GM18870 (cell line): ENCODE measurements around the gene SULT2B1.
A peak's percentile ranks its signal among the peaks of the same experiment; 100 is the strongest.
"Not testable (repeated sequence)": the region's sequence is repeated elsewhere in the genome, so short reads cannot be mapped to it uniquely, and the experiment has no call there.

ENCODE experiments used
- ATAC-seq: cut with Tn5 transposase; IDR thresholded peaks from one replicate; pipeline ENCODE4 v1.9.1; 2021; ENCODE audit warnings: moderate library complexity; ENCODE audit not compliant: unreplicated experiment

Gene SULT2B1

DNA sequence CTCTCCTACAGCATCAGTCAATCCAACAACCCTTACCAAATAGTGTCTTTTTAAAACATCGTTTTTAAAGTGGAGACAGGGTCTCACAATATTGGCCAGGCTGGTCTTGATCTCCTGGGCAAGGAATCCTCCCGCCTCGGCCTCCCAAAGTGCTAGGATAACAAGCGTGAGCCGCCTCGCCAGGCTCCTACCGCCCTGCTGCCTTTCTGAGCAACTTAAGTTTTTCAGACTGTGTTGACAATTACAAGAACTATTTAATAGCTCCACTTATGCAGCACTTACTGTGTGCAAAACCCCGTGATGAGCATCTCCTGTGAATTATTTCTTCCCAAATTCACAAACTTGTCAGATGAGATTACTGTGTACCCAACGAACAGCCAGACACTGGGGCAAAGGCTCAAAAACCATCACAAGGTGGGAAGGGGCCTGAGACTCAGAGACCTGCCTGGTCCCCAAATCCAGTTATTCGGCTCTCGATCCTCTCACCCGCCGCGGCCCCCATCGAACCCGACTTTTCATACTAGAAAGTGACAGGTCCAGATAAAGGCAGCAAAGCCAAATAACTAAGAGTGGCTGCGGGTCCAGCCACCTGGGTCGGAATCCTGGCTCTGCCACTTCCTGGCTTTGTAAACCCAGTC lies 66.4 kb downstream of the SULT2B1 start:
- no peak for ATAC-seq

DNA sequence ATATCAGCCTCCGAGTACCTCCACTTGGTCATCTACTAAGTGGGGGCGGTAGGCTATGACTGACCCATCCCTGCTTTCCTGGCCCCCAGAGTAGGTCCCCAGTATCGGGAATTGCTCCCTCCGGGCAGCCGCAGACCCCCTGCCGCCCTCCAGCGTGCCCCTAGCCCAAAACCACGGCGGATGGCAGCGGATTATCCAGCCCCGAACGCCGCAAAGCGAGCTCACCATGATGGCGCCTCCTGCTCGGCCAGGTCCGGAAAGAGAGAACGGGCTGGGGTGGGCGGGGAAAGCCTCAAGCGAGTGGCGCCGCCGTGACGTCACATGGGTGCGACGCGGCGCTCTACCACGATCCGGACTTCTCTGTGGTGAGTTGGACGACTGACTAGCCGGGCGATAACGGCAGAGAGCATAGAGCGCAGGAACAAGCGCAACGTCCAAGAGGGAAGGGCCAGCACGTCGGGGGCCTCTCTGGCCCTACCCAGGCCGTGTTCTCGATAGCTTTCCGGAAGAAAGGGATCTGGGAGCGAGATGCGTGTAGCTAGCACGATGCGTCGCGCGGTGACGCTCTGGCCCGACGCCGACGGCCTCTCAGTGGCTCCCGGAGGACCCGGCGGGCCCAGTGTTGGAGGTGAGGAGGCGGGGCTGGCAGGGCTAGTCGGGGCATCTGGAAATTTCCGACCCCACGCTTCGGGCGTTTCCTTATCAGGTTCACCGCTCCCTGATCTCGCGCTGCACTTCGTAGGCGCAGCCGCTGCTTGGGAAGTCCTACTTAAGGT lies 67.1 kb downstream of the SULT2B1 start, which contains the start of the genes RPL18 and SPHK2:
TSS of gene RPL18 (minus strand) at position 263 of the 776 bp plus-strand sequence. CDS start at position 228, 35 bp downstream.
TSS of gene SPHK2 (plus strand) at position 591 of the 776 bp plus-strand sequence. CDS start 1,009 bp downstream, outside the sequence.
- ATAC-seq: peak; percentile 87

DNA sequence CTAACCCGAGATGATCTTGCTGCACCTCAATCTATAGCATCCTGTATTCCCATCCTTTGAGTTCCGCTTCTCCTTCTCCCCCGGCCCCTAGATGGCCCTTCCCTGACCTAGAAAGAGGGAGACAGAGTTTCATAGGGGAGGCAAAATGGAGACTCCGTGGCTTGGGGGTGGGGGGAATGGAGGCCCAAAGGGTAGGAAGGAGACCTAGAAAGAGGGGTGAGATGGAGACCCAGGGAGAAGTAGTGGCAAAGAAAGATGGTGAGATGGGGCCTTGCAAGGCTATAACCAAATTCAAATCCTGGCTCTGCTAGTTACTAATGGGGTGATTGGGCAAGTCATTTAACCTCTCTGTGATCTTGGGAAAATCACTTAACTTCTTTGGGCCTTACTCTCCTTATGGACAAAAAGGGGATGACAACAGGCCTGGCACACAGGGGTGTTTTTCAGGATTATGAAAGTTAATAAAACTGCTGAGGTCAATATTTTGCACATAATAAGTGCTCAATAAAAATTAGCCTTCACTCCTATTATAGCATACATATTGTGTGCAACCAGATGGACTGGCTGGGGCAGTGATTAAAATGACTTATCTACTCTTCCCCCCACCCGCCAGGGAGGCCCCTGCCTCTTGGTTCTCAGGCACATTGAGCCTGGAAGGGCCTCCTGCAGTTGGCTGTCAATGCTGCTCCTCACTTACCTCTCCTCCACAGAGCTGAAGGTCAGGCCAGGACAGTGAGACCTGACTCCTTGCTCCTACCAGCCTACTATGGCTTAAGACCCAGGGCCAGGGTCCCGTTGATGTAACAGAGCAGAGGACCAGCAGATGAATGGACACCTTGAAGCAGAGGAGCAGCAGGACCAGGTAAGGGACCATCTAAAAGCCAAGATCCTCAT lies 68.0 kb downstream of the SULT2B1 start:
- ATAC-seq: no peak

DNA sequence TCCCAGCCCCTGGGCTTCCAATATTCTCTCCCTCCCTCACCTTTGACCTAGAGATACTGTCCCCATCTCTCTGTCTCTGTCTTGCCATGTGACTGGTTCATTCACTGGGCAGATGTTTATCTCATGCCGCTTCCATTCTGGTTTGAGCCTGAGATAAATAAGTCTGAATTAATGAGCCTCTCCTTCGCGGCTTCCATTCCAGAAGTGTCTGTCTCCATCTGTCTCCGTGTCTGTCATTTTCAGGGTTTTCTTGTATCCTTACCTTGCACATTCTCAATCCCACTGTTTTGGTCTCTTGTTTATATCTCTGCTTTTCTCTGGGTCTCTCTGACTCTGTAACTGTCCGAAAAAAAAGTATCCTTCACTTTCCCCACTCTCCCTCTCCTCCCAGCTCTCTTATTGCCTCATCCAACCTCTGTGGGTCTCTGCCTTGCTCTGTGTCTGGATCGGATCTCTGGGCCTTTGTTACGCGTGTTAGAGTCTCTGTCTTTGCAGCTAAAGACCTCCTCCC lies 71.6 kb downstream of the SULT2B1 start:
- ATAC-seq: no peak

DNA sequence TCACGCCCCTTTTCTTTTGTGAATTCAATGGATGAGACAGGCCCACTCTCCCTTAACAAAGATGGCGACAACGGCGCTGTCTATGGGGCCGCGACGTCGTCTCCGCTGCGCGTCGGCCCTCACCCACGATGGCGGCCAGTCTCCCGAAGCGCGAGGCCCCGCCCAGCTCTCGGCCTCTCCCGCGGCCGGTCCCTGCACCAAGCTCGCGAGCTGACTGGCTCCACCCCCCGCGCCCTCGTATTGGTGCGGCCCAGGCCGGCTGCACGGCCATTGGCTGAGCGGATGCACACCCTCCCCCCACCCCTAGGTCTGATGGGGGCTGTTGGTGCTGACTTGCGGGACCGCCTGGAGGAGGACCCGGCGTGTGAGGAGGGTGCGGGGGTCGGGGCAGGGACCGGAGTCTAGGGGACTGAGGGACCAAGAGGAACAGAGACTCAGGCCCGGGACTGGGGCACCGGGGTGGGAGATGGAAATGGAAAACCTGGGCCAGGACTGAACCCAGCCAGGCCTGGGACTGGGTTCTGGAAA lies 72.2 kb downstream of the SULT2B1 start:
- ATAC-seq: no peak

DNA sequence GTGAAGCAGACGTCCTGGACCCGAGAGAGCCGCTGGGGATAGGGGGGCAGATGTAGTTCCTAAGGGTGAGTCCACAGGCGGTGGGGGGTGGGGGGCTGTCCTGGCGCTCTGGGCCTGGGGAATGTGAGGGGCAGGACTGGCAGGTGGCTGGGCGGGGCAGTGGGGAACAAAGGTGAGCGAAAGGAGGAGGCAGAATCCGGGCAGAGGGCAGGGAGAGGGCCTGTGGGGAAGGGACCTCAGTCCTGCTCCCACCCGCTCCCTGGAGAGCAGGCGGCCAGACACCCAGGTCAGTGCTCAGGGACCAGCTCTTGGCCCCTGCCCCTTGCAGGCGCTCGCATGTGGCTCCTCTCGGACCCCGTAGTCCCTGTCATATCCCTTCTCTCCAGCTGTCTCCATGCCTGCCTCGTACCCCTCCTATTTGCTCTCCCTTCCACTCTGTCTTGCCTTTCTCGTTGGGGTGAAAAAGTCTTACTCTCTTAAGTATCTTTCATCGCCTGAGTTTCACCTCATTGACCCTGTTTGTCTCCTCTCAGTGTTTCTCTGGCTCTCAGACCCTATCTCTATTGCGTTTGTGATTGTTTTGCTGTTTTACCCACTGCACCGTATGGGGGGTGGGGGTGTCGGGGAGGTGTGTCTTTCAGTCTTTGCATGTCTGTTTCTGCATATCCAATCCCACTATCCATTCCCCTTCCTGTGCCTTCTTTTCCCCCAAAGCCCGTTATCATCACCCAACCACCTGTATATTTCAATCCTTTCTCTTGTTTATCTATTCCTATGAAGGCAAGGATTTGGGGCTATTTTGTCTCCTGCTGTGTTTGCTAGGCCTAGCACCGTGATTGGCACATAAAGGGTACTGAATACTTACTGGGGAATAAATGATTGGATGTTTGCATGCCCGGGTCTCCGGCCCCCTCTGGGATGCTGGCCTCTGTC lies 73.1 kb downstream of the SULT2B1 start:
- no peak for ATAC-seq

DNA sequence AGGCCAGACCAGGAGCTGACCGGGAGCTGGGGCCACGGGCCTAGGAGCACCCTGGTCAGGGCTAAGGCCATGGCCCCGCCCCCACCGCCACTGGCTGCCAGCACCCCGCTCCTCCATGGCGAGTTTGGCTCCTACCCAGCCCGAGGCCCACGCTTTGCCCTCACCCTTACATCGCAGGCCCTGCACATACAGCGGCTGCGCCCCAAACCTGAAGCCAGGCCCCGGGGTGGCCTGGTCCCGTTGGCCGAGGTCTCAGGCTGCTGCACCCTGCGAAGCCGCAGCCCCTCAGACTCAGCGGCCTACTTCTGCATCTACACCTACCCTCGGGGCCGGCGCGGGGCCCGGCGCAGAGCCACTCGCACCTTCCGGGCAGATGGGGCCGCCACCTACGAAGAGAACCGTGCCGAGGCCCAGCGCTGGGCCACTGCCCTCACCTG lies 73.9 kb downstream of the SULT2B1 start:
- no peak for ATAC-seq

DNA sequence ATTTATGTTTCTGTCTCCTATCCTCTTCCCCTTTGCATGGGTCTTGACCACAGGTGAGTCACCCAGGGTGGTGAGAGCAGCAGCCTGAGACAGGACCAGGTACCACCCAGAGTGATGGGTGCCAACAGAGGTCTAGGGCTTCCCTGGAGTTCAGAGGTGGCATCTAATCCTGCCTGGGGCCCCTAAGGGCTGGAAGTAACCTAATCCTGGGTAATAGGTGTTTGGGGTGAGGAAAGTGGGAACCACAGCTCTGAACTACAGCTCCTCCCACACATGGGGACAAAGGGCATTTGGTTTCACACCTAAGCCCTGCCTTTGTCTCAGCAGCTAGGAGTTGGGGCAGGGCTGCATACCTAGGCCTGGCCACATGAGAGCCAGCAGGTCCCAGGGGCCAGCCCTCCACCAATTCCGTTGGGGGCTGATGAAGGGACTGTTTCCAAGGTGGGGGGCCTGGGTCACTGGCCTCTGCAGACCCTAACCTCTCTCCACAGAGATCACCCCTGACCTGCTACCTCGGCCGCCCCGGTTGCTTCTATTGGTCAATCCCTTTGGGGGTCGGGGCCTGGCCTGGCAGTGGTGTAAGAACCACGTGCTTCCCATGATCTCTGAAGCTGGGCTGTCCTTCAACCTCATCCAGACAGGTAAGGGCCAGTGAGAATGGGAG lies 75.4 kb downstream of the SULT2B1 start:
- ATAC-seq: no peak

DNA sequence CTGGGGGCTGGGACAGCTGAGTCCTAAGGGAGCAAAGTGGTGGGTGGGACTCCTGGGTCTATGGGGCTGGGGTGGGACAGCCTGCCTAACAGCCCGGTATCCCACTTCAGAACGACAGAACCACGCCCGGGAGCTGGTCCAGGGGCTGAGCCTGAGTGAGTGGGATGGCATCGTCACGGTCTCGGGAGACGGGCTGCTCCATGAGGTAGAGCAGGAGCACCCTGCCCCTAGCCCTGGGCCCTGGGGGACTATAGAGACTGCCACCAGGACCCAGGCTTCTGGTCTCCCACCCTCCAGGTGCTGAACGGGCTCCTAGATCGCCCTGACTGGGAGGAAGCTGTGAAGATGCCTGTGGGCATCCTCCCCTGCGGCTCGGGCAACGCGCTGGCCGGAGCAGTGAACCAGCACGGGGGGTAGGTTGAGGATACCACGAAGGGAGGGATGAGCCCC lies 75.9 kb downstream of the SULT2B1 start:
- no peak for ATAC-seq

DNA sequence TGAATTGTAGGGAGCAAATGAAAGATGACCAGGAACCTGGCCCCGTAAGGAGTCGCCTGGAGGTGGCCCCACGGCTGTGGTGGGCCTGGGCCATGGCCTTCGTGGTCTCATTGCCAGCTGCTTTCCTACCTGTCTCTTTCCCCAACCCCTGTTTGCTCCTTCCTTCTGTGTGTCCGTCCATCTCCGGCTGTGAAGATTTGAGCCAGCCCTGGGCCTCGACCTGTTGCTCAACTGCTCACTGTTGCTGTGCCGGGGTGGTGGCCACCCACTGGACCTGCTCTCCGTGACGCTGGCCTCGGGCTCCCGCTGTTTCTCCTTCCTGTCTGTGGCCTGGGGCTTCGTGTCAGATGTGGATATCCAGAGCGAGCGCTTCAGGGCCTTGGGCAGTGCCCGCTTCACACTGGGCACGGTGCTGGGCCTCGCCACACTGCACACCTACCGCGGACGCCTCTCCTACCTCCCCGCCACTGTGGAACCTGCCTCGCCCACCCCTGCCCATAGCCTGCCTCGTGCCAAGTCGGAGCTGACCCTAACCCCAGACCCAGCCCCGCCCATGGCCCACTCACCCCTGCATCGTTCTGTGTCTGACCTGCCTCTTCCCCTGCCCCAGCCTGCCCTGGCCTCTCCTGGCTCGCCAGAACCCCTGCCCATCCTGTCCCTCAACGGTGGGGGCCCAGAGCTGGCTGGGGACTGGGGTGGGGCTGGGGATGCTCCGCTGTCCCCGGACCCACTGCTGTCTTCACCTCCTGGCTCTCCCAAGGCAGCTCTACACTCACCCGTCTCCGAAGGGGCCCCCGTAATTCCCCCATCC lies 76.7 kb downstream of the SULT2B1 start:
- ATAC-seq: no peak

DNA sequence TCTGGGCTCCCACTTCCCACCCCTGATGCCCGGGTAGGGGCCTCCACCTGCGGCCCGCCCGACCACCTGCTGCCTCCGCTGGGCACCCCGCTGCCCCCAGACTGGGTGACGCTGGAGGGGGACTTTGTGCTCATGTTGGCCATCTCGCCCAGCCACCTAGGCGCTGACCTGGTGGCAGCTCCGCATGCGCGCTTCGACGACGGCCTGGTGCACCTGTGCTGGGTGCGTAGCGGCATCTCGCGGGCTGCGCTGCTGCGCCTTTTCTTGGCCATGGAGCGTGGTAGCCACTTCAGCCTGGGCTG lies 77.3 kb downstream of the SULT2B1 start:
- ATAC-seq: no peak

DNA sequence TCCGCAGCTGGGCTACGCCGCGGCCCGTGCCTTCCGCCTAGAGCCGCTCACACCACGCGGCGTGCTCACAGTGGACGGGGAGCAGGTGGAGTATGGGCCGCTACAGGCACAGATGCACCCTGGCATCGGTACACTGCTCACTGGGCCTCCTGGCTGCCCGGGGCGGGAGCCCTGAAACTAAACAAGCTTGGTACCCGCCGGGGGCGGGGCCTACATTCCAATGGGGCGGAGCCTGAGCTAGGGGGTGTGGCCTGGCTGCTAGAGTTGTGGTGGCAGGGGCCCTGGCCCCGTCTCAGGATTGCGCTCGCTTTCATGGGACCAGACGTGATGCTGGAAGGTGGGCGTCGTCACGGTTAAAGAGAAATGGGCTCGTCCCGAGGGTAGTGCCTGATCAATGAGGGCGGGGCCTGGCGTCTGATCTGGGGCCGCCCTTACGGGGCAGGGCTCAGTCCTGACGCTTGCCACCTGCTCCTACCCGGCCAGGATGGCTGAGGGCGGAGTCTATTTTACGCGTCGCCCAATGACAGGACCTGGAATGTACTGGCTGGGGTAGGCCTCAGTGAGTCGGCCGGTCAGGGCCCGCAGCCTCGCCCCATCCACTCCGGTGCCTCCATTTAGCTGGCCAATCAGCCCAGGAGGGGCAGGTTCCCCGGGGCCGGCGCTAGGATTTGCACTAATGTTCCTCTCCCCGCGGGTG lies 77.8 kb downstream of the SULT2B1 start:
- no peak for ATAC-seq

DNA sequence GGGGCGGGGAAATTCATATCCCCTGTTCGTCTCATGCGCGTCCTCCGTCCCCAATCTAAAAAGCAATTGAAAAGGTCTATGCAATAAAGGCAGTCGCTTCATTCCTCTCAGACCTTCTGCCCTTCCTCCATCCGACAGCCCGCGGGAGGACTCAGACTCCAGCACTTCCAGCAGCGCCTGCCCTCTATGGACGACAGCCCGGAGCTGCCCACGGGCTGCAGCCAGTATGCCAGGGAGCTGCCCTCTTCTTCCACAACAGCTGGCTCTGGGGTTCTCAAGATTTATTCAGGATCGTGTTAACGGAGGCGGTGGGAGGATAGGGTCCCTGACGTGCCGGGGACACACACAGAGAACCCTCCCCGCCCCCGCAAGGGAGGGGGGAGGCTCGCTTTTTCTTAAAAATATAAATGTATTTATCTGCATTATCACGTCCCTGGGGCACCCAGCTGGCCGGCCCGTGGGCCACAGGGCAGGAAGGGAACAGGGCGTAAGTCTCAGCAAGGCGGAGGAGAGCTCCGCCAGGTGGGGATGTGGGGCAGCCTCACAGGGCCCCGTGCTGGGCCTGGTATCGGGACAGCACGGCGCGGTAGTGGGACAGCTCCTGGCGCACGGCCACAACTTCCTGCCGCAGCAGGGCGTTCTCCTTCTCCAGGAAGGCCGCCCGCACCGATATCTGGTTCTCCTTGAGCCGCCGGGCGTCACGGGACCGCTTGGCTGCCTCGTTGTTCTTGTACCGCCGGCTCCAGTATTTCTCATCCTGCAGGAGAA lies 78.5 kb downstream of the SULT2B1 start:
- ATAC-seq: no peak

DNA sequence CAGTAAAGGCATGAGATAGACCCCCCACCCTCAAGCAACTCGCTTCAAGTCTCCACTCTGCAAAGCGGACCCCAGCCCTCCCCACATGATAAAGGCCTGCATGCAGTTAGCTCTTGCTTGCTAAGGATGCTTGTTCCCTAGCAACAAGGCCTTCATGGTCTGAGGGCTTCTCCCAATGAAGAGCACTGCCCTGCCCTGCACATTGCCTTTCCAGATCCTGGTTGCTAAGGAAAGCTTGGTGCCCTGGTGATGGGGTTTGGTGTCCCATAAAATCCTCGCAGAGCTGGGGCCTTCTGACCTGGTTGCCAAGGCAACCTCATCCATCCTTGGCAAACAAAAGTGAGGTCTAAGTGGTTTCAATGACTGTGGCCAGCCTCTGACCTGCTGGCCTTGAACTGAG lies 79.3 kb downstream of the SULT2B1 start:
- no peak for ATAC-seq

DNA sequence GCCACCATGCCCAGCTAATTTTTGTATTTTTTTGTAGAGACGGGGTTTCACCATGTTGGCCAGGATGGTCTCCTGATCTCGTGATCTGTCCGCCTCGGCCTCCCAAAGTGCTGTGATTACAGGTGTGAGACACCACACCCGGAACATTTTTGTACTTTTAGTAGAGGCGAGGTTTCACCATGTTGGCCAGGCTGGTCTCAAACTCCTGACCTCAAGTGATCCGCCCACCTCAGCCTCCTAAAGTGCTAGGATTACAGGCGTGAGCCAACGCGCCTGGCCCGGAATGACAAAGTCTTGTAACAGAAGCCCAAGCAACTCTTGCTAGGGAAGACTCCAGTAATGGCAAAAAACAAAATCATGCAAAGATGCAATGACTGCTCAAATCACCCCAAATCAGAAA lies 80.3 kb downstream of the SULT2B1 start:
- not testable (repeated sequence) for ATAC-seq

DNA sequence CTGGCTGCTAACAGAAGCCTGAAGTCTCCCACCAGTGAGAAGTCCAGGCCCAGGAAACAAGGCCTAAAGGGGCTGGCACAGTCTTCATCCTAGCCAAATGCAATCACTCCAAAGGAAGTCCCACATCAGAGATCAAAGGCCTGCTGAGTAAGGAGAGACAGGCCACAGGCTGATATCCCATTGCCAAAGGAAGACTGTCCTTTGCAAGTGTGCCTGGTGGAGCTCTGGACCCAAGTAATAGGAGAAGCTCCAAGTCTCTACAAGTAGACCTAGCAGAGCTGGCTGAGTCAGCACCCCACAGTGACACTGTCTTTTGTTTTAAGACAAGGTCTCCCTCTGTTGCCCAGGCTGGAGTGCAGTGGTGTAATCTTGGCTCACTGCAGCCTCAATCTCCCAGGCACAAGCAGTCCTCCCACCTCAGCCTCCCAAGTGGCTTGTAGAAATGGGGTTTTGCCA lies 80.7 kb downstream of the SULT2B1 start:
- ATAC-seq: no peak
